Fibroblast of mammary gland (primary cell): ENCODE results near the gene GSG1L.

ENCODE experiments used
- DNase-seq: peaks from one replicate; pipeline ENCODE4 v3.0.0-alpha.2; 2010; ENCODE audit warnings: low read depth
- H3K4me3 ChIP-seq: 2 replicates; pipeline ENCODE4 v1.5.1; 2011; ENCODE audit warnings: low read depth, mild to moderate bottlenecking, low read length, moderate library complexity; ENCODE audit not compliant: control insufficient read depth
- CTCF ChIP-seq: conservative IDR thresholded peaks from 2 replicates; pipeline ENCODE4 v1.5.1; 2011; ENCODE audit warnings: low read depth, low read length, inconsistent platforms; ENCODE audit not compliant: control insufficient read depth, insufficient read depth

Gene GSG1L

DNA sequence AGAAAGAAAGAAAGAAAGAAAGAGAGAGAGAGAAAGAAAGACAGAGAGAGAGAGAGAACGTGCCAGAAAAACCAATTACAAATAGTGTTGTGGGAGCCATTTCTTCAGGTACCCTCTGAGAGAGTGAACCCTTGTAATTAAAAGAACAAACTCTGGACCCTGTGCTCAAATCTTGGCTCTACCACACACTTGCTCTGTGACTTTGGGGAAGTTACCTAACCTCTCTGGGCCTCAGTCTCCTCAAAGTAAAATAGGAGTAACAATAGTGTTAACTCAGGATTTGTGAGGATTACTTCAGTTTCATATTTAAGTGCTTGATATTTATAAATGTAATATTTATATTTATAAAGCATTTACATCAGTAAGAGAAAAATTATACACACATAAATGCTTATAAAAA is 139.8 kb downstream of the GSG1L start:
- no peak overlapping the region for H3K4me3 ChIP-seq
- no peak for TF ChIP-seq CTCF
- no peak for DNase-seq

- no peak for TF ChIP-seq CTCF
- no peak for DNase-seq
- H3K4me3 ChIP-seq = no peak overlapping the region
Observed at GRCh38 chr16:27922433-27922832, 141.1 kb downstream of the GSG1L start.

DNA sequence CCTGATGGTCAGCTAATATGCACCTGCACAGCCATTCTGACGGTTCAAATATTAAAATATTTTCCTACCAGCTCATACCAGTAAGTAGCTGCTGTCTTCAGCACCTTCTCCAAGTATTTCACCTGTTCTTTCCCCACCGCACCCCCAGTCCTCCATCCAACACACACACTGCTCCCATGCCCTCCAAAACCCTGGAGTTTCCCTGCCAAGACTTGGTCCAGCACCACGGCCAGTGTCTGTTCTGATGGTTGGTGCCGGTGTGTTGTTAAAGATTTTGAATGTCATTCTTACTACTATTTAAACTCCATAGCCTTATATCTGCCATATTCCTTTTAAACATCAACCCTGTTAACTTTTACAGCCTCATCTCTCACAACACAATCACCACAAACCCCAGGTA is 142.4 kb downstream of the GSG1L start:
- no peak for TF ChIP-seq CTCF
- H3K4me3 ChIP-seq = no peak overlapping the region
- no peak for DNase-seq

- DNase-seq = no peak
- H3K4me3 ChIP-seq = no peak overlapping the region
- TF ChIP-seq CTCF = peak; percentile 3
Observed at GRCh38 chr16:27920391-27920891, 143.1 kb downstream of the GSG1L start.

- peak; percentile 18 for DNase-seq
- no peak overlapping the region for H3K4me3 ChIP-seq
- TF ChIP-seq CTCF = no peak
Observed at GRCh38 chr16:27918755-27919154, 144.8 kb downstream of the GSG1L start.

- H3K4me3 ChIP-seq = no peak overlapping the region
- no peak for TF ChIP-seq CTCF
- no peak for DNase-seq
Observed at GRCh38 chr16:27917949-27918348, 145.6 kb downstream of the GSG1L start.

DNA sequence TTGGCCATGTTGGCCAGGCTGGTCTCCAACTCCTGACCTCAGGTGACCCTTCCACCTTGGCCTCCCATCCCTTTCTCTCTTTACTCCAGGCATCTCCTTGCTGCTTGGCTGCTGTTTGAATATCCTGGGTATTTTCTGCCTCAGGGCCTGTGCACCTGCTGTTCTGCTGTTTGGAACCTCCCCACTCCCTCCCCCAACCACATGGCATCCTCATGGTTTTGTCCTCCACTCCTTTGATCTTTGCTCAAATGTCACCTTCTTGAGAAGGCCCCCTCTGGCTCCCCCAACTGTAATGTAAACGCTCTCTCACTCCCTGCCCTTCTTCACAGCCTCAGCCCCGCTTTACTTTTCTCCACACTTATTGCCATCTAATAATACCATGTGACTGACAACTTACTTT is 152.0 kb downstream of the GSG1L start:
- DNase-seq = no peak
- H3K4me3 ChIP-seq = no peak overlapping the region
- TF ChIP-seq CTCF = no peak
